NCI-H2029 treated with DMSO at 0.1 percent for 48 hours (cell line): ENCODE results near the gene PCGF2.

ENCODE experiments used
- DNase-seq: peaks from one replicate; lab custom pipeline; 2025; lab: John Stamatoyannopoulos, UW

The PCGF2 gene

GRCh38 chr17:38751144-38751807 lies 3.1 kb upstream of the PCGF2 start:
- DNase-seq, result peak; percentile 37

- DNase-seq, result peak; percentile 54
These were observed 2.4 kb upstream of the PCGF2 start for GRCh38 chr17:38750312-38751121.

GRCh38 chr17:38750044-38750311 lies 1.8 kb upstream of the PCGF2 start:
- no peak for DNase-seq

GRCh38 chr17:38749223-38750043 lies 1.3 kb upstream of the PCGF2 start:
- peak; percentile 43 for DNase-seq

- no peak for DNase-seq
These were observed 721 bp upstream of the PCGF2 start for GRCh38 chr17:38748892-38749222.

- no peak for DNase-seq
These were observed 530 bp downstream of the PCGF2 start for GRCh38 chr17:38747463-38748148.

GRCh38 chr17:38746849-38747462 lies 1.2 kb downstream of the PCGF2 start:
- no peak for DNase-seq

GRCh38 chr17:38746004-38746848 lies 1.9 kb downstream of the PCGF2 start:
- no peak for DNase-seq

GRCh38 chr17:38745545-38745944 lies 2.6 kb downstream of the PCGF2 start:
- peak; percentile 29 for DNase-seq

- peak; percentile 27 for DNase-seq
These were observed 4.5 kb downstream of the PCGF2 start for GRCh38 chr17:38743556-38744171.

- peak; percentile 41 for DNase-seq
These were observed 5.5 kb downstream of the PCGF2 start for GRCh38 chr17:38742411-38743308.

GRCh38 chr17:38741921-38742410 lies 6.2 kb downstream of the PCGF2 start:
- DNase-seq, result no peak

- DNase-seq, result no peak
These were observed 6.7 kb downstream of the PCGF2 start for GRCh38 chr17:38741461-38741860.

GRCh38 chr17:38740806-38741205 lies 7.3 kb downstream of the PCGF2 start:
- no peak for DNase-seq

GRCh38 chr17:38740044-38740443 lies 8.1 kb downstream of the PCGF2 start:
- DNase-seq, result no peak

GRCh38 chr17:38739305-38739704 lies 8.8 kb downstream of the PCGF2 start:
- DNase-seq, result no peak

- no peak for DNase-seq
These were observed 9.4 kb downstream of the PCGF2 start for GRCh38 chr17:38738686-38739085.

GRCh38 chr17:38738007-38738662 lies 10.0 kb downstream of the PCGF2 start:
- no peak for DNase-seq
